Mesenchymal stem cell (in vitro differentiated cells and primary cell): ENCODE data around the gene APEH.

Experiments
- DNase-seq: peaks from one replicate; pipeline ENCODE4 v3.0.0-alpha.2; 2013
- H2AFZ ChIP-seq: one replicate; pipeline ENCODE4 v1.6.1; 2013; ENCODE audit warnings: low read depth, mild to moderate bottlenecking, control low read depth, inconsistent platforms, low read length, moderate library complexity
- H2AK5ac ChIP-seq: 2 replicates; pipeline ENCODE4 v1.6.1; 2013; ENCODE audit warnings: low read length, moderate library complexity, mild to moderate bottlenecking, inconsistent platforms; ENCODE audit not compliant: severe bottlenecking
- H2BK120ac ChIP-seq: one replicate; pipeline ENCODE4 v1.6.1; 2013; ENCODE audit warnings: low read depth, mild to moderate bottlenecking, inconsistent platforms, low read length, moderate library complexity
- H2BK12ac ChIP-seq, 2 experiments: one replicate each; pipeline ENCODE4 v1.6.1; 2013; ENCODE audit warnings: inconsistent platforms in 2 of 2, low read length in 2 of 2, mild to moderate bottlenecking in 2 of 2, moderate library complexity in 2 of 2, control low read depth in 1 of 2
- H2BK15ac ChIP-seq: one replicate; pipeline ENCODE4 v1.6.1; 2013; ENCODE audit warnings: mild to moderate bottlenecking, low read depth, inconsistent platforms; ENCODE audit not compliant: poor library complexity, severe bottlenecking
- H2BK5ac ChIP-seq: 2 replicates; pipeline ENCODE4 v1.6.1; 2013; ENCODE audit warnings: low read depth, mild to moderate bottlenecking, low read length, control low read depth, inconsistent platforms; ENCODE audit not compliant: poor library complexity, severe bottlenecking
- H3K14ac ChIP-seq, 2 experiments: one replicate each; pipeline ENCODE4 v1.6.1; 2013; ENCODE audit warnings: inconsistent platforms in 2 of 2, low read length in 2 of 2, control low read depth in 1 of 2, mild to moderate bottlenecking in 1 of 2, moderate library complexity in 1 of 2
- H3K18ac ChIP-seq, 2 experiments: one replicate each; pipeline ENCODE4 v1.6.1; 2013; ENCODE audit warnings: inconsistent platforms in 2 of 2, low read length in 2 of 2, control low read depth in 1 of 2, low read depth in 1 of 2, mild to moderate bottlenecking in 1 of 2
- H3K23ac ChIP-seq, 2 experiments: one replicate each; pipeline ENCODE4 v1.6.1; 2013; ENCODE audit warnings: inconsistent platforms in 2 of 2, low read length in 2 of 2, mild to moderate bottlenecking in 2 of 2, moderate library complexity in 2 of 2, control low read depth in 1 of 2
- H3K27ac ChIP-seq: 2 replicates; pipeline ENCODE4 v1.5.1; 2013; ENCODE audit warnings: mild to moderate bottlenecking, moderate library complexity, low read length, control low read depth, inconsistent platforms; ENCODE audit not compliant: poor library complexity, severe bottlenecking
- H3K27me3 ChIP-seq, 2 experiments: 2 replicates each; pipeline versions ENCODE4 v1.6.1 to v1.7.0; 2013; ENCODE audit warnings: low read length in 2 of 2, mild to moderate bottlenecking in 2 of 2, moderate library complexity in 2 of 2, control low read depth in 1 of 2, inconsistent platforms in 1 of 2; ENCODE audit not compliant: control insufficient read depth in 1 of 2, insufficient read depth in 1 of 2
- H3K36me3 ChIP-seq, 2 experiments: 2 replicates each; pipeline versions ENCODE4 v1.6.1 to v1.7.0; 2013; ENCODE audit warnings: low read length in 2 of 2, control low read depth in 1 of 2, inconsistent platforms in 1 of 2, low read depth in 1 of 2, mild to moderate bottlenecking in 1 of 2; ENCODE audit not compliant: insufficient read depth in 2 of 2, control insufficient read depth in 1 of 2
- H3K4ac ChIP-seq, 2 experiments: one replicate each; pipeline ENCODE4 v1.6.1; 2013; ENCODE audit warnings: inconsistent platforms in 2 of 2, low read length in 2 of 2, mild to moderate bottlenecking in 2 of 2, moderate library complexity in 2 of 2, control low read depth in 1 of 2, low read depth in 1 of 2
- H3K4me1 ChIP-seq: 2 replicates; pipeline ENCODE4 v1.6.1; 2013; ENCODE audit warnings: low read depth, low read length, control low read depth; ENCODE audit not compliant: control insufficient read depth, insufficient read depth
- H3K4me2 ChIP-seq: 2 replicates; pipeline ENCODE4 v1.6.1; 2013; ENCODE audit warnings: low read length, mild to moderate bottlenecking, inconsistent platforms; ENCODE audit not compliant: poor library complexity, severe bottlenecking
- H3K4me3 ChIP-seq, 2 experiments: 2 replicates each; pipeline versions ENCODE4 v1.5.1 to v1.7.0; 2013; ENCODE audit warnings: low read length in 2 of 2, mild to moderate bottlenecking in 2 of 2, control low read depth in 1 of 2, low read depth in 1 of 2; ENCODE audit not compliant: insufficient read depth in 1 of 2
- H3K79me1 ChIP-seq: replicated peaks from 2 replicates; pipeline ENCODE4 v1.6.1; 2013; ENCODE audit warnings: mild to moderate bottlenecking, control low read depth, low read length, inconsistent platforms; ENCODE audit not compliant: poor library complexity, severe bottlenecking
- H3K9ac ChIP-seq: 2 replicates; pipeline ENCODE4 v1.7.0; 2013; ENCODE audit warnings: mild to moderate bottlenecking, low read length, moderate library complexity
- H3K9me3 ChIP-seq: 2 replicates; pipeline ENCODE4 v1.7.0; 2013; ENCODE audit warnings: mild to moderate bottlenecking, low read length; ENCODE audit not compliant: control insufficient read depth
- H4K8ac ChIP-seq: one replicate; pipeline ENCODE4 v1.6.1; 2013; ENCODE audit warnings: inconsistent platforms, mild to moderate bottlenecking, low read length, moderate library complexity
- H4K91ac ChIP-seq: one replicate; pipeline ENCODE4 v1.6.1; 2013; ENCODE audit warnings: mild to moderate bottlenecking, low read length, inconsistent platforms
- WGBS: methylation state at CpG from one replicate; pipeline ENCODE4 v1.1.7; 2013; ENCODE audit warnings: mixed read lengths; 5-methylcytosine and 5-hydroxymethylcytosine counted together

APEH gene

GRCh38 chr3:49700453-49701128, 26.4 kb downstream of the APEH start:
- 81% methylated on average over 13 of the region's 13 CpGs for WGBS
- Histone ChIP-seq H3K9me3 (no peaks in the 10 kb centered on the region), H3K36me3 (peaks cover 55 to 84% of the 10 kb centered on the region in 2 experiments)

GRCh38 chr3:49701388-49702077, 27.4 kb downstream of the APEH start:
- Histone ChIP-seq H4K8ac (peak overlapping the region; percentile 19), H2BK120ac (no peak overlapping the region), H3K14ac (no peak overlapping the region), H3K18ac (no peak overlapping the region), H2BK12ac (no peak overlapping the region), H3K9ac (no peak overlapping the region), H2BK15ac (no peak overlapping the region), H3K27me3 (no peaks in the 10 kb centered on the region), H3K4me1 (peaks cover 22% of the 10 kb centered on the region), H4K91ac (no peak overlapping the region), H3K79me1 (peaks cover 7% of the 10 kb centered on the region), H3K4me3 (no peak overlapping the region), H3K9me3 (no peaks in the 10 kb centered on the region), H3K4me2 (no peak overlapping the region), H2BK5ac (no peak overlapping the region), H3K36me3 (peaks cover 65 to 94% of the 10 kb centered on the region in 2 experiments), H3K4ac (no peak overlapping the region), H2AK5ac (no peak overlapping the region), H2AFZ (no peak overlapping the region), H3K27ac (no peak overlapping the region), H3K23ac (no peak overlapping the region)
- WGBS, result 89% methylated on average over 21 of the region's 21 CpGs
- no peak for DNase-seq

More at GRCh38 chr3:49700453-49701128, 26.4 kb downstream of the APEH start:
- H2AFZ ChIP-seq, result no peak overlapping the region
- peaks cover 13% of the 10 kb centered on the region for H3K4me1 ChIP-seq
- H4K8ac ChIP-seq, result no peak overlapping the region
- H3K4me2 ChIP-seq, result no peak overlapping the region
- no peak for DNase-seq
- H3K23ac ChIP-seq, result no peak overlapping the region
- H3K14ac ChIP-seq, result no peak overlapping the region
- no peak overlapping the region for H3K27ac ChIP-seq
- no peak overlapping the region for H2BK120ac ChIP-seq
- H3K9ac ChIP-seq, result no peak overlapping the region
- H2BK15ac ChIP-seq, result no peak overlapping the region
- H3K18ac ChIP-seq, result no peak overlapping the region
- no peak overlapping the region for H3K4ac ChIP-seq
- no peak overlapping the region for H3K4me3 ChIP-seq
- no peak overlapping the region for H2BK5ac ChIP-seq
- H3K79me1 ChIP-seq, result peaks cover 7% of the 10 kb centered on the region
- no peak overlapping the region for H2AK5ac ChIP-seq
- no peaks in the 10 kb centered on the region for H3K27me3 ChIP-seq
- H2BK12ac ChIP-seq, result no peak overlapping the region
- no peak overlapping the region for H4K91ac ChIP-seq

- Histone ChIP-seq H3K27me3 (no peaks in the 10 kb centered on the region), H3K14ac (no peak overlapping the region), H2BK120ac (no peak overlapping the region), H2BK12ac (no peak overlapping the region), H3K4ac (no peak overlapping the region), H3K27ac (no peak overlapping the region), H3K9me3 (no peaks in the 10 kb centered on the region), H3K9ac (no peak overlapping the region), H3K36me3 (peaks cover 63 to 89% of the 10 kb centered on the region in 2 experiments), H3K4me3 (no peak overlapping the region), H4K91ac (no peak overlapping the region), H3K23ac (no peak overlapping the region), H3K4me1 (peaks cover 31% of the 10 kb centered on the region), H2BK5ac (no peak overlapping the region), H2BK15ac (no peak overlapping the region), H2AFZ (no peak overlapping the region), H2AK5ac (no peak overlapping the region), H3K18ac (no peak overlapping the region), H3K79me1 (peaks cover 2% of the 10 kb centered on the region), H3K4me2 (no peak overlapping the region), H4K8ac (no peak overlapping the region)
- no peak for DNase-seq
- 93% methylated on average over 11 of the region's 11 CpGs for WGBS
Observed at GRCh38 chr3:49702672-49703071, 28.5 kb downstream of the APEH start.

- H2BK12ac ChIP-seq, result no peak overlapping the region
- peak overlapping the region; percentile 64 for H4K8ac ChIP-seq
- no peak overlapping the region for H3K18ac ChIP-seq
- H2AFZ ChIP-seq, result no peak overlapping the region
- peaks cover 55 to 84% of the 10 kb centered on the region in 2 experiments for H3K36me3 ChIP-seq
- H3K23ac ChIP-seq, result no peak overlapping the region
- no peak overlapping the region for H3K9ac ChIP-seq
- no peaks in the 10 kb centered on the region for H3K27me3 ChIP-seq
- H4K91ac ChIP-seq, result no peak overlapping the region
- H3K4me1 ChIP-seq, result peaks cover 31% of the 10 kb centered on the region
- no peaks in the 10 kb centered on the region for H3K9me3 ChIP-seq
- 70% methylated on average over 14 of the region's 14 CpGs for WGBS
- no peak overlapping the region for H2AK5ac ChIP-seq
- no peak overlapping the region for H3K4me3 ChIP-seq
- no peak overlapping the region for H3K4ac ChIP-seq
- no peak overlapping the region for H2BK120ac ChIP-seq
- H2BK15ac ChIP-seq, result no peak overlapping the region
- no peak overlapping the region for H3K14ac ChIP-seq
- H3K27ac ChIP-seq, result no peak overlapping the region
- peak; percentile 75 for DNase-seq
- H2BK5ac ChIP-seq, result no peak overlapping the region
- peaks cover 2% of the 10 kb centered on the region for H3K79me1 ChIP-seq
- no peak overlapping the region for H3K4me2 ChIP-seq
Observed at GRCh38 chr3:49703443-49703927, 29.3 kb downstream of the APEH start.
